Measurements from ENCODE around the gene TMEM147.

TMEM147 gene

GRCh38 chr19:35577918-35578317, 32.5 kb downstream of the TMEM147 start:
- TF ChIP-seq, protein P1, sequence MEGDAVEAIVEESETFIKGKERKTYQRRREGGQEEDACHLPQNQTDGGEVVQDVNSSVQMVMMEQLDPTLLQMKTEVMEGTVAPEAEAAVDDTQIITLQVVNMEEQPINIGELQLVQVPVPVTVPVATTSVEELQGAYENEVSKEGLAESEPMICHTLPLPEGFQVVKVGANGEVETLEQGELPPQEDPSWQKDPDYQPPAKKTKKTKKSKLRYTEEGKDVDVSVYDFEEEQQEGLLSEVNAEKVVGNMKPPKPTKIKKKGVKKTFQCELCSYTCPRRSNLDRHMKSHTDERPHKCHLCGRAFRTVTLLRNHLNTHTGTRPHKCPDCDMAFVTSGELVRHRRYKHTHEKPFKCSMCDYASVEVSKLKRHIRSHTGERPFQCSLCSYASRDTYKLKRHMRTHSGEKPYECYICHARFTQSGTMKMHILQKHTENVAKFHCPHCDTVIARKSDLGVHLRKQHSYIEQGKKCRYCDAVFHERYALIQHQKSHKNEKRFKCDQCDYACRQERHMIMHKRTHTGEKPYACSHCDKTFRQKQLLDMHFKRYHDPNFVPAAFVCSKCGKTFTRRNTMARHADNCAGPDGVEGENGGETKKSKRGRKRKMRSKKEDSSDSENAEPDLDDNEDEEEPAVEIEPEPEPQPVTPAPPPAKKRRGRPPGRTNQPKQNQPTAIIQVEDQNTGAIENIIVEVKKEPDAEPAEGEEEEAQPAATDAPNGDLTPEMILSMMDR (IDR thresholded peaks at IDR 0.05; ENCODE audit: control extremely low read depth, extremely low read depth, low read depth, missing control alignments): no peak
- DNase-seq (ENCODE audit: extremely low spot score): no peak
- ChIA-PET CTCF (no interaction called here), POLR2A (no interaction called here)

GRCh38 chr19:35578707-35579106, 33.3 kb downstream of the TMEM147 start:
- ChIA-PET POLR2A (no interaction called here), CTCF (no interaction called here)
- no peak for DNase-seq (ENCODE audit: extremely low spot score)
- TF ChIP-seq, protein P1 (IDR thresholded peaks at IDR 0.05; ENCODE audit: control extremely low read depth, extremely low read depth, low read depth, missing control alignments): no peak

DNA sequence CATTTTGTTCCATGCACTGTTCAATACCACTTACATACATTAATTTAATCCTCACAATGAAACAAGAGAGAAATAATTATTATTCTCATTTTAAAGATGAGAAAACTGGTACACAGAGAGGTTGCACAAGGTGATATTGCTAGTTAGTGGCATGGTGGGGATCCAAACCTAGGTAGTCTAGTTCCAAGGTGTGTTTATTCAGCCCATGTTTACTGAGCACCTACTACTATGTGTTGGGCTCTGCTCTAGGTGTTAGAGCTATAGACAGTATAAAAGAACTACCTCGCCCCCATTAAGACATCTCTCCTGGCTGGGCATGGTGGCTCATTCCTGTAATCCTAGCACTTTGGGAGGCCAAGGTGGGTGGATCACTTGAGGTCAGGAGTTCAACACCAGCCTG, 37.3 kb downstream of the TMEM147 start:
- CTCF ChIA-PET: no interaction called here
- POLR2A ChIA-PET: no interaction called here
- TF ChIP-seq, protein P1 (IDR thresholded peaks at IDR 0.05; ENCODE audit: control extremely low read depth, extremely low read depth, low read depth, missing control alignments): no peak
- no peak for DNase-seq (ENCODE audit: extremely low spot score)

- ChIA-PET POLR2A (no interaction called here), CTCF (interaction anchor here (7.5 kb wide), 1 partner anchor 37 kb away, joined by 49 read pairs; no protein-coding TSS in a partner anchor)
- DNase-seq (ENCODE audit: extremely low spot score): no peak
- TF ChIP-seq, protein P1 (IDR thresholded peaks at IDR 0.05; ENCODE audit: control extremely low read depth, extremely low read depth, low read depth, missing control alignments): no peak
These were observed 40.4 kb downstream of the TMEM147 start, which contains the start of gene PMIS2 for GRCh38 chr19:35585848-35586247. Gene PMIS2 (plus strand): TSS chr19:35586173. CDS start chr19:35586260, 87 bp downstream.

GRCh38 chr19:35587321-35587720, 41.9 kb downstream of the TMEM147 start:
- no peak for DNase-seq (ENCODE audit: extremely low spot score)
- TF ChIP-seq, protein P1 (IDR thresholded peaks at IDR 0.05; ENCODE audit: control extremely low read depth, extremely low read depth, low read depth, missing control alignments): no peak
- ChIA-PET POLR2A (no interaction called here), CTCF (interaction anchor here (7.5 kb wide), 1 partner anchor 38 kb away, joined by 49 read pairs; no protein-coding TSS in a partner anchor)

GRCh38 chr19:35590875-35591274, 45.4 kb downstream of the TMEM147 start:
- ChIA-PET CTCF (interaction anchor here (1.5 to 7.5 kb wide), 7 partner anchors 23 to 238 kb away, joined by 4 to 49 read pairs (median 6); no protein-coding TSS in a partner anchor), POLR2A (no interaction called here)
- no peak for DNase-seq (ENCODE audit: extremely low spot score)
- TF ChIP-seq, protein P1 (IDR thresholded peaks at IDR 0.05; ENCODE audit: control extremely low read depth, extremely low read depth, low read depth, missing control alignments): no peak
